Measurements from ENCODE around the gene IL23R.

DNA sequence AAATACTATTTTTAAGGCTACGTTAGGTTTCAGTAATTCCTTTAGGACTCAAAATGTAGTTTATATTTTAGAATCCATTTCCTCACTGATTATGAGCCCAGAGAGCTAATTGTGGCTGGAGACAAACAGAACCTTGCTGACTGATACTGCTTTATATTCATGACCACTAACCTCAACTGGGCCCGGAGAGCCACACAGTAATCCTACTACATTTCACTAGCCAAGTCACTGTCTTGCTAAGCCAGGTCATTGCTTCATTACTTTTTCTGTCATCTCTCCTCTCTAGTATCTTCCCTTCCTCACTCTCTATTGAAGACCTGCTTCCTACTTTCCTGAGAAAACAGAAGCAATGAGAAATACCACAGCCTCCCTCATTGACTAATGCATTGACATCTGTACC lies 24.7 kb downstream of the IL23R start:
- TF ChIP-seq, protein P1, sequence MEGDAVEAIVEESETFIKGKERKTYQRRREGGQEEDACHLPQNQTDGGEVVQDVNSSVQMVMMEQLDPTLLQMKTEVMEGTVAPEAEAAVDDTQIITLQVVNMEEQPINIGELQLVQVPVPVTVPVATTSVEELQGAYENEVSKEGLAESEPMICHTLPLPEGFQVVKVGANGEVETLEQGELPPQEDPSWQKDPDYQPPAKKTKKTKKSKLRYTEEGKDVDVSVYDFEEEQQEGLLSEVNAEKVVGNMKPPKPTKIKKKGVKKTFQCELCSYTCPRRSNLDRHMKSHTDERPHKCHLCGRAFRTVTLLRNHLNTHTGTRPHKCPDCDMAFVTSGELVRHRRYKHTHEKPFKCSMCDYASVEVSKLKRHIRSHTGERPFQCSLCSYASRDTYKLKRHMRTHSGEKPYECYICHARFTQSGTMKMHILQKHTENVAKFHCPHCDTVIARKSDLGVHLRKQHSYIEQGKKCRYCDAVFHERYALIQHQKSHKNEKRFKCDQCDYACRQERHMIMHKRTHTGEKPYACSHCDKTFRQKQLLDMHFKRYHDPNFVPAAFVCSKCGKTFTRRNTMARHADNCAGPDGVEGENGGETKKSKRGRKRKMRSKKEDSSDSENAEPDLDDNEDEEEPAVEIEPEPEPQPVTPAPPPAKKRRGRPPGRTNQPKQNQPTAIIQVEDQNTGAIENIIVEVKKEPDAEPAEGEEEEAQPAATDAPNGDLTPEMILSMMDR (IDR thresholded peaks at IDR 0.05; ENCODE audit: insufficient read depth, low read depth, low read length), result no peak
- TF ChIP-seq EZH2 (IDR thresholded peaks at IDR 0.05; ENCODE audit: insufficient read depth, low read length), result no peak
